Liver (tissue), 3 donors: ENCODE measurements around the gene EML6.

Source experiments
- CTCF ChIP-seq: fragments of 150-350 bp; IDR thresholded peaks from 2 replicates; pipeline ENCODE4 v1.5.1; 2017; ENCODE audit warnings: improper control_type of control experiment, low read depth, low read length; ENCODE audit not compliant: missing input control
- MAX ChIP-seq: IDR thresholded peaks from 2 replicates; pipeline ENCODE4 v1.6.1; 2016; ENCODE audit warnings: antibody characterized with exemption
- REST ChIP-seq: IDR thresholded peaks from 2 replicates; pipeline ENCODE4 v1.6.1; 2016; ENCODE audit warnings: antibody characterized with exemption, mild to moderate bottlenecking
- SP1 ChIP-seq: IDR thresholded peaks from 2 replicates; pipeline ENCODE4 v1.6.1; 2018; ENCODE audit warnings: antibody characterized with exemption, mild to moderate bottlenecking
- donor health status: healthy.
- donor health status: healthy.

GRCh38 chr2:54964816-54965215 is 241.4 kb downstream of the EML6 start:
- TF ChIP-seq CTCF (no peak), REST (no peak), SP1 (no peak), MAX (no peak)
